Renal cortical epithelial cell (primary cell): Measurements from ENCODE around the gene GPN2. TPM values are rescaled to one million over a fixed set of nuclear protein-coding genes. Genes with fewer than 3 reads are reported as not detected.
"Not testable (repeated sequence)": the region's sequence is repeated elsewhere in the genome, so short reads cannot be mapped to it uniquely, and the experiment has no call there.

Experiments
- DNase-seq: peaks from one replicate; pipeline ENCODE4 v3.0.0-alpha.2; 2011; ENCODE audit warnings: low read depth
- total RNA-seq: library from RNA; depleted of rRNA; stranded (reverse); fragments of >200 nt; gene quantifications from 2 replicates; pipeline ENCODE4 v1.2.3, GENCODE V29; 2014

GPN2 gene
- total RNA-seq, 1 donor from 2014 or later = 15.1 TPM

DNA sequence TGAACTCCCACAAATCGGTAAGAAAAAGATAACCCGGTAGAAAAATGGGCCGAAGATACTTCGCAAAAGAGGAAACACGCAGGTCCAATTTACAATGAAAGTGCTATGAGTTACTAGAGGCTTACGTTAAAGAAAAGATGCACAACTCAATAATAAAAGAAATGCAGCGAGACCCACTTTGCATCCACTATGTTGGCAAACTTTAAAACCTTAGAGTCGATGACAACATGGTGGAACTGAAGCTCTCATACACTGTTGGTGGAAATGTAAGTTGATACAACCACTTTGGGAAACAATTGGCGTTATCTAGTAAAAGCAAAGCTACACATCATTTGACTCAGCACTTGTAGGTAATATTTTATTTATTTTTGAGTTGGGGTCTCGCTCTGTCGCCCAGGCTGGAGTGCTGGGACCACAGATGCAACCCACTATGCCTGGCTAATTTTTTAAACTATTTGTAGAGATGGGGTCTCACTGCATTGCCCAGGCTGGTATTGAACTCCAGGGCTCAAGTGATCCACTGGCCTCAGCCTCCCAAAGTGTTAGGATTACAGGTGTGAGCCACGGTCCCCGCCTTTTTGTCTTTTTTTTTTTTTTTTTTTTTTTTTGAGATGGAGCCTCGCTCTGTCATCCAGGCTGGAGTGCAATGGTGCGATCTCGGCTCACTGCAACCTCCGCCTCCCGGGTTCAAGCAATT, 10.9 kb upstream of the GPN2 start:
- DNase-seq = no peak

DNA sequence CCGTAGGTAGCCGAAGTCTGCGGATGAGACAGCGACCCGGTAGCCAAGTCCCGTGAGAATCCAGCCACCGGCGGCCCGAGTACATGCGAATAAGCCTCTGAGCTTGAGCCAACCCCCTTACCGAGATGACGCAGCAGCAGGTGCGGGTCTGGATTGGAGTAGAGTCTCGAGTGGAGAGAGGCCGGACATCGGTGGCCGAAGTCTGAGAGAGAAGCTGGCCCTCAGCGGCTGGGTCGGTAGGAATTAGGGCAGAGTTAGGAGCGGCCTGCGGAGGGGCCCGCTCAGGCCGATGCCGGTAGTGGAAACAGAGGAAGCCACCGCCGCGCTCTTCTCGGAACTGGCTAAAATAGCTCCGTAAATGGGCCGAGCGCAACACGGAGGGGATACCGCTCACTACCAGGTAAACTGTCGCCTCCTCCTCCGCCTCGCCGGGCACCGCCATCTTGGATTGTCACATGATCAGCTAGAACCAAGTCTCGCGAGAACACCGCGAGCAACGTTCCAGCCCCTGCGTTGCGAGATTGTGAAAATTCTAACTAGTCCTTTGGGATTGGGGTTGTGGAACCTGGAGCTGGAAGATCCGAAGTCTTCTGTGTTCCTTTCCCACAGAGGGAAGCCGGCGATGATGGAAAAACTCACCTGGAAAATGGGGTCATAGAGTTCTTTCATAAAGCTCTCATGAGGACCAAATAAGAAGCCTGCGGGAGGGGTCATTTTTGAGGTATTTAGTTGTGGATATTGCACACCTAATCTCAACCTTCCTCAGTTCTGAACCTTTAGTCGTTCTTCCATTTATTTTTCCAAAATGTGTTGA, 10.1 kb upstream of the GPN2 start, which contains the start of gene GPATCH3:
Gene GPATCH3, minus strand, starts transcription at position 467 of the 814 bp plus-strand sequence. Its CDS starts 25 bp downstream, at position 442.
- peak; percentile 86 for DNase-seq

DNA sequence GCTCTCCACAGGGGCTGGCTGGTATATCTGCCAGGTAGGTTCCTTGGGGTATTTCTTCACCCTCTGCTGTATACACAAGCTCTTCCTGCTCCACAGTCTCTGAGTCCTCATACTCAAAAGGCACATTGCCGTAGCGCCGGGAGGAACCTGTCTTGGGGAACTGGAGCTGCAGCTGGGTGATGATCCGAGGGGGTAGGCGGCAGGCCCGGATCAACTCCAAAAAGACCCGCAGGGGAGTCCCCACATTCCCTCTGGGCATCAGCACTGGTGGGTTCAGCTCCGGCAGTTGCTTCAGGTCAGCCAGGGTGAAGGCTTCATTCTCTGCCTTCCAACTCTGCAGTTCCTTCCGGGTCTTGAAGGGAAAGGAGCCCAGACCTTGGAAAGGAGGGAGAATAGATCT, 7.3 kb upstream of the GPN2 start:
- DNase-seq = no peak

DNA sequence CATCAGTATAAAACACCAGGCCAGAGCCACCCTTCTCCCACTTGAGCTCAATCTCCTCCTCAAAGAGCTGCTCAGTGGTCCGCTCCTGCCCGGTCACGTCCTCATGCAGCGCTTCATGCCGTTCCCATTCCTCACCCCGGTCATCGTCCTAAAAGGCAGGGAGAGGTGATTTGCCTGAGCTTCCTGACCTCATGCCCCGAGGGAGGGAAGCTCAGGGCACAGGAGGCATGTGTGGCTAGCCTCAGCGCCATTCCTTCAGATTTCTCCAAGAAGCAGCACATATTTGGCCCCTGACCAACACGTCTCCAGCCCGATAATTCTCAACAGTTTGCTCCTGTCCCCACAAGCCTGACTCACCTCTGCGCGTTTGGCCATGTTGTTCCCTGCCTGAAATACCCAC, 4.2 kb upstream of the GPN2 start:
- DNase-seq = no peak

DNA sequence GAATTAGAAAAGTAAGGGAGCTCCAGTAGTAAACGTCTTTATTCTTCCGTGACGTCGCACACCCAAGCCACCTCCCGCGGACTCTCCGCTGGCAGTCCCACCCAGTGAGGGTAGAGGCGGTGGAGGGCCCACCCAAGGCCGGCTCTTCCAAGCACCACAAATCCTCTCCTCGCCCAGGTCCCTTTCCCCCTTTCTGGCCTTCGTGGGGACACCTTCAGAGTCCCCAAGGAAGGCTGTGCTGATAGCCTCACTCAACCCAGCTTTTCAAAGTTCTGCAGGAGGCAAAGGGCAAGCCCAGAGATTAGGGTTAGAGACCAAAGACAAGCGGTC, 349 bp upstream of the GPN2 start:
- DNase-seq = no peak

DNA sequence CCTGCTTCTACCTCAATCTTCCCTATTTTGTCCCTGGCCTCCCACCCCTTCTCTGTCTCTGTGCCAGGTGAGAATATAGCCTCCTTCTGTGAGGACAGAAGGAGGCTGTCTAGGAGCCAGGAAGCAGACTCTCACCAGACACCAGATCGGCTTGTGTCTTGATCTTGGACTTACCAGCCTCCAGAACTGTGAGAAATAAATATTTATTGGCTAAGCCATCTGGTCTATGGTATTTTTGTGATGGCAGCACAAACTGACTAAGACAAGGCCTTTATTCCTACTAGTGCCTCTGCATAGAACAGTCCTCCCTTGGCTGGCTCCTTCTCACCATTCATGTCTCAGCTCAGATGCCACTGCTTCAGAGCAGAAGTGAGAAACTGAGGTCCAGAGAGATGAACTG, 1.9 kb downstream of the GPN2 start:
- DNase-seq = no peak

DNA sequence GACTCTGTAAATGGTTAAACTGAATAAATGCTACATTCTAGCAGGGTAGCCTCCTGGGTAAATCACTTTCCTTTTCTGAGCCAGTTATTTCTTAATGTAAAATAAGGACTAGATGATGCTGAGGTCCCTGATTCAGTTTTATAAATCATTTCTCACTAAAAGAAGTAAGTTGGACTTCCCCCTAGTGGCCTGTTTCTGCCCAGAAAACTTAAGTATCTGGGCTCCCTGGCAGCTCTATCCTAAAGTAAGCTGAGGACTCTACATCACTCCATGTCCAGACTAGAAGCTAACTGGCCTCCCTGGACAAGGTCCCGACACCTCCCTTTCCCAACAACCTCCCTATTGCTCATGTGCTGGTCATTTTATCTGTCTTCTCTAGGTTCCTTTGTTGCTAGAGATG, 3.0 kb downstream of the GPN2 start:
- DNase-seq = peak; percentile 47

DNA sequence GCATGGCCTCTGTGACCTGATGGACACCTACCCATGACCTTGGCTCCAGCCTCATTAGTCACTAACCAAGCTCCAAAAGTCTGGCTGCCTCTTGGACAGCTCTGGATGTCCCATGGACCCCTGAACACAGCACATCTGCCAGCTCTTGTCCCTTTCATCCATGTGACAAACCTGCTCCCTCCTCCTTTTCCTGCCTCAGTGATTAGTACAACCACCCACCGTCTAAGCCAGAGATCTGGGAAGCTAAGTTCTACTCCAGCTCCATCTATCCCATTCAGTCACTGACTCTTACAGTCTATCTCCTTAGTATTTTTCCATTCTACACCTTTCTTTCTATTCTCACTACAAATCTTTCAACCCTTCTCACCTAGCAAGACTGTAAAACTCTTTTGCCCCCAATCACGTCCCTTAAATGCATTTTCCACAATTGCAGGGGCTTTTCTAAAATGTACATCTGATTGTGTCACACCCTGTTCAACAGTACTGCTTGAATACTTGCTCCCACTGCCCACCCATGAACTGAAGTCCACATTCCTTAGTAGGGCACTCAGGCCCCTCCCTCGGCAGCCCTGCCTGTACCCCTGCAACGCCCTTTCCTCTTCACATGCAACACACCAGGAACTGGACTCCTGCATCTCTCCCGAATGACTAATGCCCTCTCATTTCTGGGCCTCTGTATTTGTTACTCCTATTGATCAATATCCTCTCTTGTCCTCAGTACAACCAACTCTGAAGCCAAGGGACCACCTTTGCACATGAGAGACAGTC, 7.2 kb downstream of the GPN2 start:
- no peak for DNase-seq

DNA sequence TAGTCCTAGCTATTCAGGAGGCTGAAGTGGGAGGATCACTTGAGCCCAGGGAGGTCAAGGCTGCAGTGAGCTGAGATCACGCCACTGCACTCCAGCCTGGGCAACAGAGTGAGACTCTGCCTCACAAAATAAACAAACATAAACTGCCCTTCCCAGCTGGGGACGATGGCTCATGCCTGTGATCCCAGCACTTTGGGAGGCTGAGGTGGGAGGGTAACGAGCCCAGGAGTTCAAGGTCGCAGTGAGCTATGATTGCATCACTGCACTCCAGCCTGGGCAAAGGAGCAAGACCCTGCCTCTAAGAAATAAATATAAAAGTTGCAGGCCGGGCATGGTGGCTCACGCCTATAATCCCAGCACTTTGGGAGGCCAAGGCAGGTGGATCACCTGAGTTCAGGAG, 8.5 kb downstream of the GPN2 start:
- DNase-seq = not testable (repeated sequence)

DNA sequence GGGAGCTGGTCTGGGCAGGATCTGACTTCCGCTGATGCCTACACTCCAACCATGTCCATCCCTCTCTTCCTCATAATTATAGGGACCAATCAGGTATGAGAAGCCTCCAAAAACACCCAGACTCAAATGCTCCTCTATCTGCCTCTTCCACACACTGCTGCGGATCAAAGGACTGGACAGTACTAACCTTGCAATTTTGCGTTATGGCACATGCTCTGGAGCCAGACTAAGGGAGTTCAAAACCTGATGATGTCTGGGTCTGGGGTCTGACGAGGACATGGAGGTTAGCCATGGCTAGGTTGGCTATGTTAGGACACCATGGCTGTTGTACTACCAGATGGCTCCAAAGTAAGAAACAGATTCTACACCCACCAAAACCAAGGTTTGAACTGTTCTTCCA, 10.3 kb downstream of the GPN2 start:
- DNase-seq = no peak

DNA sequence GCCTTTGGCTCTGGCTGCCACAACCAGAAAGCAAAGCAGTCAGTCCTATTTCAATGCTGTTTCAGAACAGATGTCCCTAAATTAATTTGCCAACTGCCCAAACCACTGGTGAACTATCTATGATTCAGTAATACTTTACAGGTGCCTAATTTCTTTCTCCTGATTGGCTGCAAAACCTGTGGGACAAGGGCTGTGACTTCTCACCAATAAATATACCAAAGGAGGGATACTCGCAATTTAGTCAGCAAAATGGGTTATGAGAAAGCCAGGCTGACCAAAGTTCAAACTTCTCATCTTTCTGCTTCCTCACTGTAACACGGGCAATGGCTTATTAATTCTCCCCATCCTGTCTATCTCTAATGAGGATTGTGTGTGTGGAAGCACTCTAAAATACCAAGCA, 12.8 kb downstream of the GPN2 start:
- no peak for DNase-seq

DNA sequence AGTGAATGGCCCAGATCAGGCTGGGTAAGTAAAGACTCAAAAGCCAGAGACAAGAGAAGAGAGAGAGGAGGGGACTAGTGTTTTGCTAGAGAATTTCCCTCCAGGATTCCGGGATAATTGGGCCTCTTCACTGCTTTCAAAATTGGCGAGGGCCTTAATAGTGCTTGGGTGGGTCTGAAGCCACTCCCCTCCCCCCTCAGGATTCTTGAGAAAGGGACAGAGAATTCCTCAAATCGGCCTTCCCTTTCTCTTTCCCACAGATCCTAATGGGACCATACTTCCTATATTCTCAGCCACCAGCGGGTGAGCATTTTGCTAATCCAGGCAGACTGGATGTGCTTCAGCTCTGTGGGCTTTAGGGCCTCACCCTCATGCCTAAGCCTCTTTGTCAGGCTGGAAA, 15.2 kb downstream of the GPN2 start:
- no peak for DNase-seq

DNA sequence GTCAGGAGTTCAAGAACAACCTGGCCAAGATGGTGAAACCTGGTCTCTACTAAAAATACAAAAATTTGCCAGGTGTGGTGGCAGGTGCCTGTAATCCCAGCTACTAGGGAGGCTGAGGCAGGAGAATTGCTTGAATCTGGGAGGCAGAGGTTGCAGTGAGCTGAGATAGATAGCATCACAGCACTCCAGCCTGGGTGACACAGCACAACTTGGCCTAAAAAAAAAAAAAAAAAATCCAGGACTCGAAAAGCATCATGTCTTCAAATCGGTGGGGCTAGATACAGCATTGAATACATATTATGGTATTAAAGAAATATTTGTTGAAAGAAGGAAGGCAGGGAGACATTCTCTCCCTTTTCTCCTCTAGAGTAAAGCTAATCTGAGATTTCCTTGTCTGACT, 17.0 kb downstream of the GPN2 start:
- DNase-seq = not testable (repeated sequence)

DNA sequence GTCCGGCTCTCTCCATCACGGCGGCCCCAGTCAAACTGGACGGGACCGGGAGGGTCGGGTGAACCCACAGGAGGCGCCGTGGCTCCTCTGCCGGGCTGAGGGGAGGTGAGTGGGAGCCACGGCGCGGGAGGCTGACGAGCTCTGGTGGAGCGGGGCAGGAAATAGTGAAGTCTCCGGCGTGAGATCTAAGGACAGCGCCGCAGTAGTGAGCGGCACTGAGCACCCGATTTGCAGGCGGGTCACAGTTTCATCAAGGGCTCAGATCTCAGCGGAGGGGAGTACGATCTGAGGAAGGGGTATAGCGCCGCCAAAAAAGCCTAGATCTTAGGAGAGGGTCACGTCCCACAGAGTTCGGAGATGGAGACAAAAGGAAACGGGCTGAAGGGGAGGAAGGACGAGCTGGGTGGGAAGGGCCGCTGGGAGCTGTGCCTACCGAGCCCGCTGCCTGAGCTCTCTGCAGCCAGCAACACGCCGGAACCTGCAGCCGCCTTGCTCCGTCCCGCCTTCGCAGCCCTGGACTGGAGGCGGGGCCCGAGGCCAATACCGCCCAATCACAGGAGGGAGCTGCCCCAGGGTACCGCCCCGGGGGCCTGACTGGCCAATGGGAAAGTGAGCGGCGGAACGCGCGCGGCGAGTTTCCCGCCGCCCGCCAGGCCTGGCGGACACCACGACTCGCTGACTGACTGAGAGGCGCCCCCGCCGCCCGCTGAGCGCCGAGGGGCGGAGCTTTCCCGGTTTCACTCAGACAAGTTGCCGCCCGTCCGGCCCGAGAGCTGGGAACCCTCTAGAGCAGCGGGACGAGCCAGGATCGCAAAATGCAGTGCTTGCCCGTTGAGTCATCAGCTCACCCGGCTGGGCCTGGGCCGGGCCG, 25.2 kb downstream of the GPN2 start:
- peak; percentile 93 for DNase-seq

DNA sequence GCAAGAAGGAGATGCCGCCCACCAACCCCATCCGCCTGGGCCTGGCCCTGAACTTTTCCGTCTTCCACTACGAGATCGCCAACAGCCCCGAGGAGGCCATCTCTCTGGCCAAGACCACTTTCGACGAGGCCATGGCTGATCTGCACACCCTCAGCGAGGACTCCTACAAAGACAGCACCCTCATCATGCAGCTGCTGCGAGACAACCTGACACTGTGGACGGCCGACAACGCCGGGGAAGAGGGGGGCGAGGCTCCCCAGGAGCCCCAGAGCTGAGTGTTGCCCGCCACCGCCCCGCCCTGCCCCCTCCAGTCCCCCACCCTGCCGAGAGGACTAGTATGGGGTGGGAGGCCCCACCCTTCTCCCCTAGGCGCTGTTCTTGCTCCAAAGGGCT, 26.4 kb downstream of the GPN2 start:
- no peak for DNase-seq

DNA sequence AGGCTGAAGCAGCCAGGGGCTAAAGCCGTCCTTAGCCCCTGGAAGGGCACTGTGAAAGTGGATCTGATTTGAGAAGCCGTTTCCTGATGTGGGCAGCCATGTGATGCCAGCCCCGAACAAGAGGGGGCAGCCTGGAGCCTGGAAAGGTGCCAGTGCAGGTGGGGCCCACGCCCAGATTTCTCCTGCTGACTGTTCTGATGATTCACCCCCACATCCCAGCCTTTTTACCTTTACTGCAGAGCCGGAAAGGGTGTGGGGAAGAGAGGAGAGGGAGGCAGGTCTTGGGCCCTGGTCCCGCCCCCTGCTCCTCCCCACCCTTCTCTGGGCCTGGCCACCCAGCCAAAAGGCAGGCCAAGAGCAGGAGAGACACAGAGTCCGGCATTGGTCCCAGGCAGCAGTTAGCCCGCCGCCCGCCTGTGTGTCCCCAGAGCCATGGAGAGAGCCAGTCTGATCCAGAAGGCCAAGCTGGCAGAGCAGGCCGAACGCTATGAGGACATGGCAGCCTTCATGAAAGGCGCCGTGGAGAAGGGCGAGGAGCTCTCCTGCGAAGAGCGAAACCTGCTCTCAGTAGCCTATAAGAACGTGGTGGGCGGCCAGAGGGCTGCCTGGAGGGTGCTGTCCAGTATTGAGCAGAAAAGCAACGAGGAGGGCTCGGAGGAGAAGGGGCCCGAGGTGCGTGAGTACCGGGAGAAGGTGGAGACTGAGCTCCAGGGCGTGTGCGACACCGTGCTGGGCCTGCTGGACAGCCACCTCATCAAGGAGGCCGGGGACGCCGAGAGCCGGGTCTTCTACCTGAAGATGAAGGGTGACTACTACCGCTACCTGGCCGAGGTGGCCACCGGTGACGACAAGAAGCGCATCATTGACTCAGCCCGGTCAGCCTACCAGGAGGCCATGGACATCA, 27.1 kb downstream of the GPN2 start, which contains the start of gene SFN:
Gene SFN, plus strand, starts transcription at position 369 of the 904 bp plus-strand sequence. Its CDS starts 64 bp downstream, at position 433.
- DNase-seq = peak; percentile 88

DNA sequence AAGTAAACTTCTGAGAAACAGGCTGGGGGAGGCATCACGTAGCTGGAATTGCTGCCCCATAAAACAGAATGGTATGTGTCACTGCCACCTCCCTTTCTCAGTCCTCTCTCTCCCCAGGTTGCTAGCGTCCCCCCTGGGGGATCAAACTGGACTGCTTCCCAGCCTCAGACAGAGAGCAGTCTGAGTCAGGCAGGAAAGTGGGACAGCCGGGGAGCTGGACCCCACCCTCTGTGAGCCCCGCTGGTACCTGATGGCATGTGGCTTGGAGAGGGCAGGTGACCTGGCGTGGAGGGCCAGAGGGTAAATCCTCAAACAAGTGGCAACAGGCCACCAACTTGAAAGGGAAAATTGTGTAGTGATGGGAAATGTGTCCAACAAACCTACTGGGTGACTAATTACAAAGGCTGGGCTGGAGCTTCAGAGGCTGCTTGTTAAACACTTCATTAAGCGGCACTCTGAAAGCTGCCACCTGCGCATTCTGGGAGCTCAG, 28.1 kb downstream of the GPN2 start:
- peak; percentile 74 for DNase-seq

DNA sequence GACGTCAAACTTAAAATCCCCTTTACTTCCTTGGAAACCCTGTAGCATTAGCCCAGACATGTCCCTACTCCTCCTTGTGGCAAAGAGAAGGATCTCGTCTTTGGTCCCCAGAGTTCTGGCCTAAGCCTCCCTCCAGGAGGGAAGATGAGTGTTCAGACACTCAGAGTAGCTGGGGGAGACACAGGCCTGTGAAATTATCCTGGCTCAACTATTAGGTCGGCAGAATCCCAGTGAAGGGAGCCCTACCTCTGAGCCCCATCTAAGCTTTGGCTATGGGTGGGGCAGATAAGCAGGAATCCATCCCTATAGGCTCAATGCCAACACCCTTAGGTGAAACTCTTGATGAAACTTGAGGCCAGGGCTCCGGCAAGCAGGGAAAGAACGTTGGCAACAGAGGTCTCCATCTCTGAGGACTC, 28.8 kb downstream of the GPN2 start:
- no peak for DNase-seq

DNA sequence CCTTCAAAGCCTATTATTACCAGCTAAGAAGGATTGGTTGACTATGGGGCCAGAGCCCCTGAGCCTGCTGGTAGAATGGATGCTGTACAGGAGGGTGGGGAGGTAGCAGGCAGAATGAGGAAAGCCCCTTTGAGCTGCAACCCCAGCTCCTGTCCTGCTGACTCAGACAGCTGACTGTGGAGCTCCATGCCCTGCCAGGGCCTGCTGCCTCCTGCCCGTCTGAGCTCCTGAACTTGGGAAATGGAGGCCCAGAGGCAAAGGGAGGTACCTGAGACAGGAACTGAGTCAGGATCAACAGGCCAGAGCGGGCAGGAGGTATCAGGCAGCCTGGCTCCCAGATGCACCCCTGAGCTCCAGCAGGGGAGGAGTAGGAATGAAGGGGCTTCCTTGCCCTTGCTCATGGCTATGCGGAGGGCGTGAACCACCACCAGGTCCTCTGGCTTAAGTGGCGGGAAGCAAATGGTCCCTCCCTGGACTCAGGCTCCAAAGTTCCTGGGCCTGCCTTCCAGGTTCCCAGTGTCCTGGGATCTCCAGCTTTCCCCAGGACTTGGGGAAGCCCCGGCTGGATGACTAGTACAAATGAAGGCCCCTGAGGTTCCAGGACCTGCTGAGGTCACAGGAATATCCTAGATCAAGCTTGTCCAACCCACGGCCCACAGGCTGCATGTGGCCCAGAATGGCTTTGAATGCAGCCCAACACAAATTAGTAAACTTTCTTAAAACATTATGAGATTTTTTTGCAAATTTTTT, 31.0 kb downstream of the GPN2 start:
- DNase-seq = no peak

DNA sequence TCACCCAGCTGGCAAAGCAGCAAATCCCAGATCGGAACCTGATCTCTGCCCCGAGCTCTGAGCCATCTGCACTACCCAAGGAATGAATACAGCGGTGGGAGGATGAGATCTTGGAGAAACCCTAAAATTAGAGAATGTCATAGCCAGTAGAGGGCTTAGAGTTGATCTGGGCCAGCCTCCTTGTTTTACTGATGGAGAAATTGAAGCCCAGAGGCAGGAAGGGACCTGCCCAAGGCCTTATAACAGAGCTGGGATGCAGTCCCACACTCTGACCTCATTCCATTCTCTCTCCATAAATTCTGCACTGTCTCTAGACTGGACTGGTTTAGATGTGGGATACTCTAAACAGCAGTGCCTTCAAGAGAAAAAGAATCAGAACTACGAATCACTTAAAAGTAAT, 31.9 kb downstream of the GPN2 start:
- no peak for DNase-seq
